GM12878 (cell line): ENCODE results near the gene MKNK1. TPM values are rescaled to one million over a fixed set of nuclear protein-coding genes. Genes with fewer than 3 reads are reported as not detected.

Source experiments
- ATAC-seq: fragments of 200-7000 bp; cut with Tn5 transposase; 3 replicates; pipeline ENCODE4 v1.9.1; 2020; ENCODE audit warnings: mild to moderate bottlenecking, moderate library complexity
- BruUV-seq: library from RNA; stranded (reverse); fragments of 400-500 nt; replicated peaks from 2 replicates; lab custom pipeline; 2021; lab: Mats Ljungman, UMichigan
- CTCF ChIA-PET: fragments of 300-600 bp; sonication (Branson Sonifier 250); formaldehyde crosslinking; extraction: SDS; loops from one replicate; lab custom pipeline; 2021; ENCODE audit warnings: inconsistent platforms; lab: Yijun Ruan, JAX
- POLR2A ChIA-PET: fragments of 350-600 bp; formaldehyde crosslinking; extraction: SDS; loops from one replicate; lab custom pipeline; 2021; ENCODE audit warnings: inconsistent platforms; lab: Charles Lee
- RAD21 ChIA-PET: fragments of 300-600 bp; sonication (Branson Sonifier 250); formaldehyde crosslinking; loops from one replicate; lab custom pipeline; 2023; ENCODE audit warnings: antibody characterized with exemption; ENCODE audit not compliant: unreplicated experiment; lab: Charles Lee
- SMC1A ChIA-PET: fragments of 300-600 bp; sonication (Branson Sonifier 250); formaldehyde crosslinking; loops from one replicate; lab custom pipeline; 2023; ENCODE audit not compliant: unreplicated experiment, uncharacterized antibody; lab: Charles Lee
- DNase-seq: peaks from one replicate; pipeline ENCODE4 v3.0.0-alpha.2; 2011; ENCODE audit warnings: low read depth, low spot score
- FAIRE-seq: peaks from 3 replicates; lab custom pipeline; 2011; peaks lifted over from hg19 to GRCh38; lab: Jason Lieb, UNC
- H2AFZ ChIP-seq: 2 replicates; pipeline ENCODE4 v1.6.0; 2011; ENCODE audit warnings: low read depth, low read length, control low read depth; ENCODE audit not compliant: control insufficient read depth
- H3K27ac ChIP-seq: 2 replicates; pipeline ENCODE4 v1.5.1; 2011; ENCODE audit warnings: control low read depth; ENCODE audit not compliant: control insufficient read depth, insufficient read depth
- H3K27me3 ChIP-seq, 2 experiments: replicated peaks in 1 of 2; 2 replicates each; pipeline versions ENCODE4 v1.6.0 to v1.6.1; 2011; ENCODE audit warnings: low read length in 1 of 2; ENCODE audit not compliant: control insufficient read depth in 2 of 2, insufficient read depth in 2 of 2
- H3K36me3 ChIP-seq, 2 experiments: 2 replicates each; pipeline ENCODE4 v1.5.1; 2011; ENCODE audit warnings: low read length in 1 of 2; ENCODE audit not compliant: control insufficient read depth in 2 of 2, insufficient read depth in 2 of 2
- H3K4me1 ChIP-seq: 2 replicates; pipeline ENCODE4 v1.6.1; 2011; ENCODE audit warnings: mild to moderate bottlenecking, low read length, moderate library complexity, mixed read lengths; ENCODE audit not compliant: control insufficient read depth, insufficient read depth
- H3K4me2 ChIP-seq: 2 replicates; pipeline ENCODE4 v1.6.0; 2011; ENCODE audit warnings: control low read depth; ENCODE audit not compliant: control insufficient read depth, insufficient read depth
- H3K4me3 ChIP-seq: fragments of 200-600 bp; sonication (generic); 2 replicates; pipeline ENCODE4 v1.5.1; 2016
- H3K79me2 ChIP-seq: 2 replicates; pipeline ENCODE4 v1.6.0; 2011; ENCODE audit warnings: low read length; ENCODE audit not compliant: control insufficient read depth, insufficient read depth
- H3K9ac ChIP-seq: 2 replicates; pipeline ENCODE4 v1.8.0; 2011; ENCODE audit warnings: low read length, control low read depth, mixed read lengths; ENCODE audit not compliant: control insufficient read depth, insufficient read depth
- H3K9me3 ChIP-seq: replicated peaks from 3 replicates; pipeline ENCODE4 v1.5.1; 2011; ENCODE audit warnings: mild to moderate bottlenecking, low read length; ENCODE audit not compliant: control insufficient read depth, insufficient read depth
- H4K20me1 ChIP-seq: 2 replicates; pipeline ENCODE4 v1.6.0; 2011; ENCODE audit not compliant: control insufficient read depth, insufficient read depth
- ELK1 ChIP-seq: IDR thresholded peaks from 2 replicates; pipeline ENCODE4 v1.6.1; 2012; ENCODE audit warnings: low read depth, low read length, improper control_type of control experiment
- FOXK2 ChIP-seq: fragments of 450-650 bp; IDR thresholded peaks from 2 replicates; pipeline ENCODE4 v1.6.1; 2017; ENCODE audit warnings: mild to moderate bottlenecking, moderate library complexity
- GATAD2B ChIP-seq: fragments of 450-650 bp; conservative IDR thresholded peaks from 2 replicates; pipeline ENCODE4 v1.6.1; 2017; ENCODE audit warnings: low read depth, mild to moderate bottlenecking, moderate library complexity
- HCFC1 ChIP-seq: fragments of 150-350 bp; IDR thresholded peaks from 2 replicates; pipeline ENCODE4 v1.6.1; 2014; ENCODE audit warnings: low read length
- HDAC2 ChIP-seq: fragments of 200-600 bp; sonication (generic); IDR thresholded peaks from 2 replicates; pipeline ENCODE4 v1.6.1; 2017
- NBN ChIP-seq: fragments of 450-650 bp; IDR thresholded peaks from 2 replicates; pipeline ENCODE4 v1.6.1; 2016
- PAX5 ChIP-seq: IDR thresholded peaks from 2 replicates; pipeline ENCODE4 v1.6.1; 2011; ENCODE audit warnings: low read depth, low read length, borderline replicate concordance
- PAX8 ChIP-seq: fragments of 450-650 bp; IDR thresholded peaks from 2 replicates; pipeline ENCODE4 v1.6.1; 2017; ENCODE audit warnings: mild to moderate bottlenecking, moderate library complexity
- PML ChIP-seq: IDR thresholded peaks from 2 replicates; pipeline ENCODE4 v1.6.1; 2012; ENCODE audit warnings: low read length, inconsistent platforms
- TCF3 ChIP-seq: IDR thresholded peaks from 2 replicates; pipeline ENCODE4 v1.6.1; 2012; ENCODE audit warnings: low read depth, mild to moderate bottlenecking, low read length, borderline replicate concordance; ENCODE audit not compliant: insufficient read depth
- ZNF24 ChIP-seq: fragments of 450-650 bp; IDR thresholded peaks from 2 replicates; pipeline ENCODE4 v1.6.1; 2017; ENCODE audit warnings: antibody characterized with exemption, mild to moderate bottlenecking
- WGBS: methylation state at CpG from one replicate; pipeline ENCODE4 v1.1.6; 2016; ENCODE audit warnings: low lambda C conversion rate; ENCODE audit not compliant: insufficient replicate concordance, insufficient coverage; ENCODE audit errors: missing lambda C conversion rate; 5-methylcytosine and 5-hydroxymethylcytosine counted together
- in situ Hi-C: fragments of 300-500 bp; cut with MboI; formaldehyde crosslinking; loops from 9 replicates; pipeline ENCODE4 v1.14.3; 2018; ENCODE audit warnings: mixed read lengths
- intact Hi-C: fragments of 100-400 bp; cut with micrococcal nuclease; formaldehyde crosslinking; loops from one replicate; pipeline ENCODE4 v1.14.2; 2022; ENCODE audit not compliant: unreplicated experiment
- polyA plus RNA-seq, 11 experiments: library from polyadenylated mRNA; depleted of rRNA in 4 of 11; unstranded in 6 of 11; stranded (reverse) in 5 of 11; fragments of >200 nt; fragmentation: Nextera tagmentation in 4 of 11; fragmentation: Illumina TruSeq in 1 of 11; extraction: Ambion mirVana in 4 of 11; extraction: Trizol in 1 of 11; gene quantifications; 1 replicate in 1 of 11; 2 replicates in 10 of 11; pipeline versions ENCODE4 v1.2.1 to v1.2.3, GENCODE V29; 2011 to 2016; ENCODE audit warnings: inconsistent platforms in 2 of 11, missing spikeins in 2 of 11, low read depth in 1 of 11
- total RNA-seq, 4 experiments: library from RNA; depleted of rRNA in 3 of 4; stranded (reverse); fragments of >200 nt in 3 of 4; fragmentation: Illumina TruSeq in 1 of 4; extraction: Trizol in 1 of 4; gene quantifications; 2 replicates each; pipeline versions ENCODE4 v1.2.1 to v1.2.3, GENCODE V29; 2013 to 2021

The MKNK1 gene
- total and polyA plus RNA-seq, 10 of the 15 experiments (the other 5 are each of a cell fraction or from before 2014, with no cell fraction given), result 13.7 to 29.9 (median 26.5) TPM

DNA sequence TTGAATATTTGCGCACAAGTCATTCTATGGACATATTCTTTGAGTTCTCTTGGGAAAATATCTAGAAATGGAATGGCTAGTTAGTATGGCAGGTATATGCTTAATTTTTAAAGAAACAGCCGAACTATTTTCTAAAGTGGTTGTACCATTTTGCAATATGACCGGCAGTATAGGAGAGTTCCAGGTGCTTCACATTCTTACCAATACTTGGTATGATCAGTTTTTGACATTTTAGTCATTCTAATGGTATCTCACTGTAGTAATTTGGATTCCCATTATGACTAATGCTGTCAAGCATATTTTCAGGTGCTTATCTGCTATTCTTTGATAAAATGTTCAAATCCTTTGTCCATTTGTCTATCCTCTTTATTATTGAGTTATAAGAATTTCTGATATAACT is 43.5 kb upstream of the MKNK1 start:
- CTCF ChIA-PET, result interaction anchor here (1.6 kb wide), 1 partner anchor 24 kb away, joined by 3 read pairs; no protein-coding TSS in a partner anchor
- SMC1A ChIA-PET, result interaction anchor here (1.2 kb wide), 1 partner anchor 9 kb away, joined by 4 read pairs; no protein-coding TSS in a partner anchor
- Histone ChIP-seq H3K9me3 (peaks cover 2% of the 10 kb centered on the region; the same call in 2 of the 3 replicates), H3K27ac (no peak overlapping the region), H3K4me3 (no peak overlapping the region), H3K79me2 (no peaks in the 10 kb centered on the region), H3K36me3 (peaks cover 0 to 14% of the 10 kb centered on the region in 2 experiments), H3K4me2 (no peak overlapping the region), H4K20me1 (no peaks in the 10 kb centered on the region)
- ATAC-seq, result no peak
- 77% methylated on average over 3 of the region's 3 CpGs for WGBS
- in situ Hi-C loops, result no loop called here
- DNase-seq, result no peak
- no TSS peak for BruUV-seq
- RAD21 ChIA-PET, result no interaction called here
- FAIRE-seq, result peak; percentile 13
- TF ChIP-seq PAX5 (no peak), GATAD2B (no peak), TCF3 (no peak), HDAC2 (no peak), FOXK2 (no peak), ELK1 (no peak), HCFC1 (no peak), PAX8 (no peak), PML (no peak), ZNF24 (no peak), NBN (no peak)
- TF ChIP-seq, all 136 proteins: peak for 0
- H3K4me1 ChIP-seq, result no peaks in the 10 kb centered on the region
- POLR2A ChIA-PET, result interaction anchor here (1.1 kb wide), 1 partner anchor 19 kb away, joined by 3 read pairs; no protein-coding TSS in a partner anchor
- H2AFZ ChIP-seq, result no peak overlapping the region
- H3K9ac ChIP-seq, result no peak overlapping the region
- H3K27me3 ChIP-seq, result no peaks in the 10 kb centered on the region
- intact Hi-C loops, result no loop called here
